ENCODE results near the gene NOL7. TPM values are rescaled to one million over a fixed set of nuclear protein-coding genes. Genes with fewer than 3 reads are reported as not detected.

The NOL7 gene
- total RNA-seq, 1 experiment from 2014 or later: 73.7 TPM

DNA sequence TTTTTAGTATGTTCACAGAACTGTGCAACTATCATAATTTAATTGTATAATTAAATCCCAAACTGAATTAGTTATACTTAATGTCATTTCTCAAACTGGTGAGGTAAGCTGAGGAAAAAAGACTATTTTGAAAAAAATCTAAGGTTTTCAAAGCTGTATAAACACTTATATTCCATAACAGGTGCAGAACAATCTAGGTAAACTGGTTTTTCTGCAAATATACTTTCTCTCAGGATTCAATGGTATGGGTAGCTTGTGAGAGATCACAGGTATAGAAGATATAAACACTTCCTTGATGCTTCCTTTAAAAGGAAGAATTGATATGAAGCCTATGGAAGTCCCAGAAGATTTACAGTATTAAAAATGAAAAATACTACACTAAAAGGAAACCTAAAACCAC, 33.7 kb downstream of the NOL7 start:
- intact Hi-C loops (cut with micrococcal nuclease): no loop called here
- Histone ChIP-seq H3K27ac (ENCODE audit: low read depth, low read length) (no peak overlapping the region), H3K27me3 (ENCODE audit: insufficient read depth, low read length) (no peaks in the 10 kb centered on the region), H3K4me1 (ENCODE audit: control insufficient read depth in 1 of 2, insufficient read depth in 2 of 2, low read length in 2 of 2) (no peaks in the 10 kb centered on the region), H3K79me2 (ENCODE audit: insufficient read depth, low read length) (no peaks in the 10 kb centered on the region), H3K9ac (ENCODE audit: low read length) (no peak overlapping the region), H3K9me2 (ENCODE audit: insufficient read depth) (no peaks in the 10 kb centered on the region), H3K4me3 (replicated peaks in 1 of 2; ENCODE audit: low read depth in 1 of 2, low read length in 2 of 2) (no peak overlapping the region), H3K9me3 (ENCODE audit: control insufficient read depth in 1 of 2, insufficient read depth in 1 of 2, low read depth in 1 of 2, low read length in 2 of 2) (no peaks in the 10 kb centered on the region), H3K36me3 (ENCODE audit: control insufficient read depth in 1 of 2, insufficient read depth in 2 of 2, low read length in 2 of 2) (no peaks in the 10 kb centered on the region), H2AFZ (ENCODE audit: low read depth, low read length, poor library complexity, severe bottlenecking) (no peak overlapping the region), H4K20me1 (ENCODE audit: insufficient read depth) (no peaks in the 10 kb centered on the region), H3K4me2 (ENCODE audit: low read length) (no peak overlapping the region)
- TF ChIP-seq SRF (IDR thresholded peaks at IDR 0.05; ENCODE audit: low read depth) (no peak), EZH2 (IDR thresholded peaks at IDR 0.05) (no peak), POLR2A (IDR thresholded peaks at IDR 0.05; ENCODE audit: borderline replicate concordance, extremely low read depth, insufficient read depth, insufficient read length) (no peak)
- BruUV-seq (replicated peaks): no TSS peak
- CTCF ChIA-PET: no interaction called here
- RAD21 ChIA-PET (ENCODE audit: low non-redundant PET in 1 of 2, low total read pairs in 2 of 2, uncharacterized antibody in 2 of 2, unreplicated experiment in 2 of 2): no interaction called here
- DNase-seq (ENCODE audit: low read depth, low spot score) (no peak), ATAC-seq (no peak)
- POLR2A ChIA-PET: no interaction called here

DNA sequence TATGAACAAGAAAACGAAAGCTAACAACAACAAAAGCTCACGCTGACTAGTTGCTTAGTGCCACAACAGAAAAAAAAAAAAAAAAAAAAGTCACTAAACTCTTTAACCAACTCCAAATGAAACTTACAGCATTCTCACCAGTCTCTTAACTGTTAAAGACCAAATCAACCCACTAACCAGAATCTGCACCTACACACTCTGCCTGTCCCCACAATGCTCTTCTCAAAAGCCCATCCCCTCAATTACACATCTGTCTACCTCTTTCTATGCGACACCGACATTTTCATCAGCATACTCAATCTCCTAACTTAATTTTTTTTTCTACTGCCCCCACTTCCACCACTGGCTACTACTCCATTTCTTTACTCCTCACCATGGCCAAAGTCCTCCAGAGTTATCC, 34.3 kb downstream of the NOL7 start:
- Histone ChIP-seq H3K9ac (ENCODE audit: low read length) (no peak overlapping the region), H3K4me3 (replicated peaks in 1 of 2; ENCODE audit: low read depth in 1 of 2, low read length in 2 of 2) (no peak overlapping the region), H3K4me1 (ENCODE audit: control insufficient read depth in 1 of 2, insufficient read depth in 2 of 2, low read length in 2 of 2) (no peaks in the 10 kb centered on the region), H3K9me3 (ENCODE audit: control insufficient read depth in 1 of 2, insufficient read depth in 1 of 2, low read depth in 1 of 2, low read length in 2 of 2) (no peaks in the 10 kb centered on the region), H2AFZ (ENCODE audit: low read depth, low read length, poor library complexity, severe bottlenecking) (no peak overlapping the region), H4K20me1 (ENCODE audit: insufficient read depth) (no peaks in the 10 kb centered on the region), H3K79me2 (ENCODE audit: insufficient read depth, low read length) (no peaks in the 10 kb centered on the region), H3K27me3 (ENCODE audit: insufficient read depth, low read length) (no peaks in the 10 kb centered on the region), H3K27ac (ENCODE audit: low read depth, low read length) (no peak overlapping the region), H3K4me2 (ENCODE audit: low read length) (no peak overlapping the region), H3K36me3 (ENCODE audit: control insufficient read depth in 1 of 2, insufficient read depth in 2 of 2, low read length in 2 of 2) (no peaks in the 10 kb centered on the region), H3K9me2 (ENCODE audit: insufficient read depth) (no peaks in the 10 kb centered on the region)
- CTCF ChIA-PET: no interaction called here
- no TSS peak for BruUV-seq (replicated peaks)
- intact Hi-C loops (cut with micrococcal nuclease): no loop called here
- POLR2A ChIA-PET: no interaction called here
- RAD21 ChIA-PET (ENCODE audit: low non-redundant PET in 1 of 2, low total read pairs in 2 of 2, uncharacterized antibody in 2 of 2, unreplicated experiment in 2 of 2): no interaction called here
- no peak for DNase-seq (ENCODE audit: low read depth, low spot score)
- no peak for ATAC-seq
- TF ChIP-seq ELF1 (IDR thresholded peaks at IDR 0.05; ENCODE audit: borderline replicate concordance, low read depth) (no peak), ZFX (IDR thresholded peaks at IDR 0.05) (no peak), SP1 (IDR thresholded peaks at IDR 0.05; ENCODE audit: low read depth) (no peak), FOSL1 (IDR thresholded peaks at IDR 0.05; ENCODE audit: low read depth) (no peak), TCF7L2 (IDR thresholded peaks at IDR 0.05; ENCODE audit: borderline replicate concordance, extremely low read depth, insufficient read depth, insufficient read length) (no peak), YY1 (IDR thresholded peaks at IDR 0.05; ENCODE audit: extremely low read depth, insufficient replicate concordance, low read depth, low read length) (no peak), ZNF274 (IDR thresholded peaks at IDR 0.05; ENCODE audit: low read depth, low read length) (no peak), POLR2AphosphoS5 (IDR thresholded peaks at IDR 0.05; ENCODE audit: low read depth, low read length) (no peak), EGR1 (IDR thresholded peaks at IDR 0.05; ENCODE audit: low read depth) (no peak), EZH2 (IDR thresholded peaks at IDR 0.05) (no peak), JUND (IDR thresholded peaks at IDR 0.05) (no peak), EZH2phosphoT487 (IDR thresholded peaks at IDR 0.05; ENCODE audit: borderline replicate concordance) (no peak)
- TF ChIP-seq, protein P1, sequence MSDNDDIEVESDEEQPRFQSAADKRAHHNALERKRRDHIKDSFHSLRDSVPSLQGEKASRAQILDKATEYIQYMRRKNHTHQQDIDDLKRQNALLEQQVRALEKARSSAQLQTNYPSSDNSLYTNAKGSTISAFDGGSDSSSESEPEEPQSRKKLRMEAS (IDR thresholded peaks at IDR 0.05): no peak
- TF ChIP-seq, protein P2, sequence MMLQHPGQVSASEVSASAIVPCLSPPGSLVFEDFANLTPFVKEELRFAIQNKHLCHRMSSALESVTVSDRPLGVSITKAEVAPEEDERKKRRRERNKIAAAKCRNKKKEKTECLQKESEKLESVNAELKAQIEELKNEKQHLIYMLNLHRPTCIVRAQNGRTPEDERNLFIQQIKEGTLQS (IDR thresholded peaks at IDR 0.05): no peak
- TF ChIP-seq, protein P3, sequence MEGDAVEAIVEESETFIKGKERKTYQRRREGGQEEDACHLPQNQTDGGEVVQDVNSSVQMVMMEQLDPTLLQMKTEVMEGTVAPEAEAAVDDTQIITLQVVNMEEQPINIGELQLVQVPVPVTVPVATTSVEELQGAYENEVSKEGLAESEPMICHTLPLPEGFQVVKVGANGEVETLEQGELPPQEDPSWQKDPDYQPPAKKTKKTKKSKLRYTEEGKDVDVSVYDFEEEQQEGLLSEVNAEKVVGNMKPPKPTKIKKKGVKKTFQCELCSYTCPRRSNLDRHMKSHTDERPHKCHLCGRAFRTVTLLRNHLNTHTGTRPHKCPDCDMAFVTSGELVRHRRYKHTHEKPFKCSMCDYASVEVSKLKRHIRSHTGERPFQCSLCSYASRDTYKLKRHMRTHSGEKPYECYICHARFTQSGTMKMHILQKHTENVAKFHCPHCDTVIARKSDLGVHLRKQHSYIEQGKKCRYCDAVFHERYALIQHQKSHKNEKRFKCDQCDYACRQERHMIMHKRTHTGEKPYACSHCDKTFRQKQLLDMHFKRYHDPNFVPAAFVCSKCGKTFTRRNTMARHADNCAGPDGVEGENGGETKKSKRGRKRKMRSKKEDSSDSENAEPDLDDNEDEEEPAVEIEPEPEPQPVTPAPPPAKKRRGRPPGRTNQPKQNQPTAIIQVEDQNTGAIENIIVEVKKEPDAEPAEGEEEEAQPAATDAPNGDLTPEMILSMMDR (IDR thresholded peaks at IDR 0.05 in 2 of 3, conservative IDR thresholded peaks at IDR 0.05 in 1 of 3; ENCODE audit: borderline replicate concordance in 1 of 3, insufficient read depth in 1 of 3, low read depth in 2 of 3, low read length in 2 of 3): no peak
- TF ChIP-seq, protein P4, sequence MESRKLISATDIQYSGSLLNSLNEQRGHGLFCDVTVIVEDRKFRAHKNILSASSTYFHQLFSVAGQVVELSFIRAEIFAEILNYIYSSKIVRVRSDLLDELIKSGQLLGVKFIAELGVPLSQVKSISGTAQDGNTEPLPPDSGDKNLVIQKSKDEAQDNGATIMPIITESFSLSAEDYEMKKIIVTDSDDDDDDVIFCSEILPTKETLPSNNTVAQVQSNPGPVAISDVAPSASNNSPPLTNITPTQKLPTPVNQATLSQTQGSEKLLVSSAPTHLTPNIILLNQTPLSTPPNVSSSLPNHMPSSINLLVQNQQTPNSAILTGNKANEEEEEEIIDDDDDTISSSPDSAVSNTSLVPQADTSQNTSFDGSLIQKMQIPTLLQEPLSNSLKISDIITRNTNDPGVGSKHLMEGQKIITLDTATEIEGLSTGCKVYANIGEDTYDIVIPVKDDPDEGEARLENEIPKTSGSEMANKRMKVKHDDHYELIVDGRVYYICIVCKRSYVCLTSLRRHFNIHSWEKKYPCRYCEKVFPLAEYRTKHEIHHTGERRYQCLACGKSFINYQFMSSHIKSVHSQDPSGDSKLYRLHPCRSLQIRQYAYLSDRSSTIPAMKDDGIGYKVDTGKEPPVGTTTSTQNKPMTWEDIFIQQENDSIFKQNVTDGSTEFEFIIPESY (IDR thresholded peaks at IDR 0.05; ENCODE audit: extremely low read depth, insufficient replicate concordance, low read length): no peak
